HG02678 (cell line): ENCODE measurements around the gene RAI1.

Experiments
- ATAC-seq: cut with Tn5 transposase; IDR thresholded peaks from one replicate; pipeline ENCODE4 v1.9.1; 2021; ENCODE audit warnings: mild to moderate bottlenecking, moderate library complexity; ENCODE audit not compliant: unreplicated experiment

The RAI1 gene

DNA sequence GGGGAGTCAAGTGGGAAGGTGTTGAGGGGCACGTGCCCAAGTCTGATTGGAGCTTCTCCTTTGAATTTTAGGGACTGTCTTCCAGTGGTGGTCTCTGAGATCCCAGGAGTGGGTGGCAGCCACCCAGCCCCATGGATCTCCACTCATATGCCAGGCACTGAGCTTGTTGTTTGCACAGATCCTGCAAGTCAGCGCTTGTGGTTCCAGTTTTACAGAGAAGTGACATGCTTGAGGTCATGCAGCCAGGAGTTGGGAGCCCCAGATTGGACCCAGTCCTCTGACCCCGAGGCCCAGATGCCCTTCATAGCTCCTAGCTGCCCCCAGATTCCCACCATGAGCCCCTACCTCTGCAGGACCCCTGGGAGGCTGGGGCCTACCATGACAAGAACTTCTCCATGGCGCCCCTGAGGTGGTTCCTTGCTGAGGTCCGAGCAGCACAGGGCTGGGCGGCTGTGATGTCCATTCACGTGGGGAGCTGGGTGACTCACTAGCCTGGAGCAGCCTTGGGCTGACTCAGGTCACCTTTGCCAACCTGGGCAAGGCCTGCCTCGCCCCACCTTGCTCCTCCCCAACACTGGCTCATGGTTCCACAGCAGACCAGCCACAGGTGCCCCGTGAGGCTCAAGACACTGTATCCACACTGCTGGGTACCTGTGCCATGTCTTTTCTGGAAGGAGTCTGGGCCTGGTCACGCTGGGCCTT, 47.4 kb downstream of the RAI1 start:
- no peak for ATAC-seq

DNA sequence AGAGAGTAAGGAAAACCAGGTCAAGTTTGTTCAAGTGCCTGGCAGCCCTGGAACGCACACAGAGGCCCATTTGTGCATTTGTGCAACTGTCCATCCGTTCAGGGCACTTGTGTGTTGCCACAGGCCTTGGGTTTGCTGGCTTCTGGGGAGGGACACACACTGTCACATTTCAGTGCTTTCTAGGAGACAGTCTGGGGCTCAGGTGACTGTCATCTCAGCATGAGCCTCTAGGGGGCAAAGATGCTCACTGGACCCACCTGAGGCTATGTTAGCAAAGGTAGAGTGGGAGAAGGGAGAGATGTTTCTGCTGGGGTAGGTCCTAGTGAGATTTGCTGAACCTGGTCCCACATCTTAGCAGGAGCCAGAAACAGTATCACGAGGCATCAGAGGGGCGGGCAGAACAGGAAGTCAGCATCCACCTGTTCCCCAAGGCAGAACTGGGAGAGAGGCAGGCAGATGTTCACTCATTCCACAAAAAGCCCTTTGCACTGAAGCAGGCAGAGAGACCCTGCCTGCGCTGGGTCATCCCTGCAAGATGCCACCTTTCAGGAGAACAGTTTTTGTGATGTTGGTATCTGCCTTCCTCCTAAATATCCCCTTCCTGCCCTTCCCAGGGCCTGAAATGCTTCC, 48.5 kb downstream of the RAI1 start:
- ATAC-seq = peak; percentile 66

DNA sequence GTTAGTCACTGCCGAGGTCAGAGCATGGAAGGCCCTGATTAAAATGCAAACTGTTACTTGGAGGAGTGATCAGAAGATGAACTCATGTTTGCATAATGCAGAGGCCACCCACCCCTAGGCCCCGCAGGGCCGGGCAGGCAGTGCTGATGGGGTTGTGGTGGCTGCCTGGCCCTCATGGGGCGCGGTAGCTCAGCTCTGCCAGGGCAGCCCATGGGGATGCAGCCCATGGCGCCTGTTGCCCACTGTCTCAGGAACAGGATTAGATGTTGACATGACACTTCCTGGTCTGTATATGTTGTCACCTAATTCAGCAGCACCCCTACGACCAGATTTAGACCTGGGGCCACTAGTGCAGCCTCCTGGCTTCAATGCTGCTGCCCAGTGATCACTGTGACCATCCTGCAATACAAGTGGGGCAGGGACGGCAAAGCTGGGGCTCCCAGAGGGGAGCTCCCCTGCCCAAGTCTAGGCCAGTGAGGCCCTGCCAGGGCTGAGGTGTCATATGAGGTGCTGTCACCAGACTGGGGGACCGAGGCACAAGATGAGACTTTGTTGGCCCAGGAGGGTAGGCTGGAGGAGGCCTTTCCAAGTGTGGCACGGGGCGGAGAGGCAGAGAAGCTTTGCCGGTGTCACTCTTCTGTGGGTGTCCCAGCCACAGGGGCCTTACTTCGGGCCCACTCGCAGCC, 49.1 kb downstream of the RAI1 start:
- ATAC-seq = no peak

DNA sequence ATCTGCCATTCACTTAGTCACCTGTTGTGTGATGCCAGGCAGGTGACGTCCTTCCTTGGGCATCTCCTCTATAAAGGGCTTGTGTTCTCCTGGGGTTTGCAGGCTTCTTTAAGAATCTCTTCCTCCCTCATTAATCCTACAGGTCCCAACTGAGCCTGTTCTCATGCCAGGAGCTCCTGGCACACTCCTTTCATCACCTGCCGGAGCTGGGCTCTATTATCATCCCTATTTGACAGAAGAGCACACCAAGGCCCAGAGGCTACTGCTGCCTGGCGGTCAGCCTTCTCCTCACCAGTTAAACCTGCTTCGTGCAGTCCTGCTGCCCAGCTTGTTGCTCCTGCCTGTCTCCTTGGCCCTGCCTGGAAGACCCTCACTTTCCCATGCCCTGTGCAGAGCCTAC, 51.2 kb downstream of the RAI1 start:
- no peak for ATAC-seq

DNA sequence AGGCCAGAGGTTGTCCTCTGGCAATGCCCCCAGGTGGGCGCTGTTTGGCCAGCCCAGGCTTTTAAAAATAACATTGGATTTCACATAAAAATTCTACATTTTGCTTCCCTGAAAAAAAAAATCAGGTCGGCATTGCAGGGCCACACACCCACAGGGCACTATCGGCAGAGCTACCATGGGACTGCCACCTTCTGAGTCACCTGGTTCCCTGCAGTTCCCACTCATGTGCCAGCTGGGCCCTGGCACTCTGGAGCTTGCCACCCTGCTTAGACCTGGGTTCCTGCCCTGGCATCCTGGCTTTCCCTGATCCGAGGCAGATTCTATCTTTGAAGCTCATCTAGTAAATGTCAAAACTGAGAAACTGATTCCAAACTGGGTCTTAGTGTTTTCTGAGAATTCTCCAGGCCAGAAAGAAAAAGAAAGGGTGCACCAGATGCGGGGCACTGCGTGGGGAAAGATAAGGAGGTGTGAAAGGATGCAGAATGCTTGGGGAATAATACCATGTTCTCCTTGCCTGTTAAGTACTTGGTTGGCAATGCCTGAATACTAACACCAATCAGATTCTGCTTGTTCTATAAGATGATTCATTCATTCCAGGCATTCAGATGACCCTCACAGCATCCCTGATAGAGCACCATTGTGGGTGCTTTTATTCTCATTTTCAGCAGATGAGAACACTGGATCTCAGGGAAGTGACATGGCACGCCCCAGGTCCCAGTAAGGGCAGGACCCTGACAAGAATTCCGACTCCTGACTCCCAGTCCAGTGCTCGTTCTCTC, 51.8 kb downstream of the RAI1 start:
- ATAC-seq = no peak

DNA sequence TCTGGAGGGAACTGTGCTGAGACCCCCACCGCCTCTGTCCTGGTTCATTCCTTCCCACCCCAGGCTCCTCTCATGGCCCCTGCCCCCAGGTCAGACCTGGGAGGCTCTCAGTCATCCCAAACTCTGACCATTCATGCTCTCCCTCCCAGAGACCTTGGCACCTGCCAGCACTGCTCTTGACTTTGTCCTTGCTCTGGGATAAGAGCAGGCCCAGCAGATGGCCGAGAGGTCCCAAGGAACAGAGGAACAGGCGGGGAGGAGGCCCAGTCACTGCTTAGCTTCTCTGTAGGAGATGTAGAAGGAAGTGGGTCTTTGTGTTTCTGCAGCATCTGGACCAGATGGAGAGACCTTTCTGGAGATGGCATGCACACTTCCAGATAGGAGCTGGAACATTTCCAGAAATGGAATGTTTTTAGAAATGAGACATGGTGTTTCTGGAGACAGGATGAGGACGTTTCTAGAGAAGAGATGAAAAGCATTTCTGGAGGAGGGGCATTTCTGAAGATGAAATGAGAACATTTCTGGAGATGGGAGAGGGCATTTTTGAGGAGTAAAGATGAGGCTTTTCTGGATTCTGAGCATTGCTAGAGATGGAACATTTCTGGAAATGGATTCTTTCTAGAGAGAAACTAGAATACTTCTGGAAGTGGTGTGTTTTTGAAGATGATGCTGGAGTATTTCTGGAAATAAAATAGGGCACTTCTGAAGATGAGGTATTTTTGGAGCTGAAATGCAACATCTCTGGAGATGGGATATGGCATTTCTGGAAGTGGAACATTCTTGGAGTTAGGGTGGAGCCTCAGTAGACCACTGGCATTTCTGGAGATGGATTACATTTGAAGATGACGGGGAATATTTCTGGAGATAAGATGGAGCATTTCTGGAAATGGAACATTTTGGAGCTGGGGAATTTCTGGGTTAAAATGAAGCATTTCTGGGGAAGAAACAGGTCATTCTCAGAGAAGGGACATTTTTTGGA, 55.2 kb downstream of the RAI1 start:
- no peak for ATAC-seq

DNA sequence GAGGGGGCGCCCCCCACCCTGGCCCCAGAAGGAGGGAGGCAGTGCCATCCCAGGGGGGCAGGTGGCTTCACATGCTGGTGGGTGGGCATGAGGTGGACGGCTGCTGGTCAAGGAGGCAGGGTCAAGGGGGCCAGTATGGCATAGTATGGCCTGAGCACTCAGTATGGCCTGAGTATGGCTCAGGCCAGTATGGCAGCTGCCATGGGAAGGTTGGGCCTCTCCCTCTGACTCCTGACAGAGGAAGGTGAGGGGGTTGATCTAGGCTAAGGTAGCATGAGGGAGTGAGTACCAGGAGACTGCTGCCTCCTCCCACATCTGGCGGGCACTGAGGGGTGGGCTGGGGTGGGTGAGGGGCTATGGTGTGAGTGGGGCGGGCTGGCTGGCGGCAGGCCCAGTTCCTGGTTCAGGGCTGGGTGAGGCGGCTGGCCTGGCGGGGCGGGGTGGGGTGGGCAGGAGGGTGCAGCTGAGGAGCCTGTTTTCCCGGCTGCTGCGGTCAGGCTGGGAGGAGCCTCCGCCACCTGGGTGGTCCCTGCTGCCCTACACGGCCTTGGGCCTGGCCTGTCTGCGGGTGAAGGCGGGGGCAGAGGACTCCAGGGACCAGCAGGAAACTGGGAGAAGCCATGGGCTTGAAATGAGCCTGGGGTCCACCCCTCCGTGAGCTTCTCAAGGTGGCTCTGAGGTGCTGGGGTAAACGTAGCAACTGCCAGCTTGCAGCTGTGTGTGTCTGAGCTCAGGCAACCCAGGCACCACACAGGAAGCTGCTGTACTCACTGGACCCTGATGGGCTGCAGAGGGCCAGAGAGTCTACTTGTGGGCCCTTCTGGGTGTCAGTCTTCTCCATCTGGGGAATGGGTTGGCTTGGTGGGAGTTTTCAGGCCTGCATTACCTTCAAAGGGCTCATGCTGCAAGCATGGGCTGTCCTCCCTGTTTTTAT, 57.0 kb downstream of the RAI1 start:
- no peak for ATAC-seq

DNA sequence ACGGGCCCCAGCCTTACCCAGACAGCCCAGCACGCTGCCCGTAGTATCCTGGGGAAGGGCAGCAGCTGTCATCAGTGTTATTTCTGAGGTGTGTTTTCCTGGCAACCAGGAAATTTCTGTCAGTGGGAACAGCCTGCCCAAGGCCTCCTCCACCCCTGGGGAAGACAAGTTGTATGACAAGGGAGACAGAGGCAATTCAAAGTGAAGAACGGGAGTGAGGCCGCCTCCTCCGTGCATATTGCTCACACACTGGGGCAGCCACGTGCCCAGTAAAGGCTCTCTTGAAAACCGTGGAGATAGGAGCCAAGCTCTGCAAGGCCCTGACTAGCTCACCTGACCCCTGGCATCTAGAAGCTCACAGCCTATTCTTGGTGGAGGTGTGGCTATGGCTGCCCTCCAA, 57.6 kb downstream of the RAI1 start:
- ATAC-seq = no peak

DNA sequence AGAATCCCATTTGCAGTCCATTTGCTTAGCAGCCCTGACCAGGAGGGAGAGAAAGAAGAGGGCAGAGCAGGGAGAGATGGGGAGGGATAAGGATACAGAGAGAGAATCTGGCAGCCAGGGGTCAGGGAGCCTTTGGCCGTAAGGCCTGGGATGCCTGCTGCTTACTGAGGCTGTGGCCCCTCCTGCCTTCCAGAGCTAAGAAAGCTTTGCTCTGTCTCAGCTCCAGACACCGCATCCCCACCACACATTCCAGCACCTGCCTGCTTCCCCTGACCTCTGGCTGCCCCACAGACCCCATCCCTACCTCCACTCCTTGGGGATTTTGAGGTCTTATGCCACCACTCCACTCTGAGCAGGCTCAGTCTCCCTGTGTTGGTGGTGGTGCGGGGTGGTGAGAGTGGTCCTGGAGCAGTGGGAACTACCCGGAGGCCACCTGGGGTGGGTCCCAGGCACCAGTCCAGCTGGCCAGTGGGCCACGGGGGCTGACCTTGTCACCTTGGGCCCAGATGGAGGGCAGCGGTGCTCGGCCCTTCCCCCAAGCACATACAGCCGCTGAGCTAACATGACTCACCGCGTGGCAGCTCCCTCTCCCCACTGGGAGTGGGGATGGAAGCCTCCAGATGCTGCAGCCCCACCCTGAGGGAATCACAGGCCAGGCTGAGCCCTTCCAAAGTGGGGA, 58.3 kb downstream of the RAI1 start:
- ATAC-seq = no peak

DNA sequence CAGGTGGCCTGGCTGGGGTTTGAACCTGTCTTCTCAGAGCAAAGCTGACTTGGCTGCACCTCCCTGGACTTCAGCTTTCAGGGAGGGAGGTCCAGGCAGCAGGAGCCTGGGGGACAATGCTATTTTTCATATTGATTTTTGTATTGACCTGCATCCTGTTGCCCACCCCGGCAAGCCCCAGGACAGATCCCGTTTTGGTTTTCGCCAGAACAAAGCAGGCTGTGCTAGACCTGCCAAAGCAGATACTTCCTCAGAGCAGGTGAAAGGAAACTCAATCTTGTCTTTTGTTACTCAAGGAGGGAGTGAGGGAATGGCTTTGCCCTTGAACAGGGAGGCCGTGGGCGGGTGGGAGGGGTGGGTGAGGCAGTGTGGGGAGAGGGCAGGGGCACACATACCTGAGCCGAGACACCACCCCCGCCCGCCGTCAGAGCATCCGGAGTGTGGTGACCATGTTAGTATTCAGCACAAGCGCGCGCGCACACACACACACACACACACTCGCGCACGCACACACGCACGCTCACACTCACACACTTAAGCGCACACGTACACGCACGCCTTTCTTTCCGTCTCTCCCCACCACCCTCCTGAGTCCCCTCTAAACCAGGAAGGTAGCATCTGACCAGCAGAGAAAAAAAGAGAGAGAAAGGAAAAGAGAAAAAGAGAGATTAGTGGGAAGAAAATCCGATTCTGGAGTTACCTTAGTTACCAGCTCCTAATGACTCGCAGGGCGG, 59.5 kb downstream of the RAI1 start:
- ATAC-seq = no peak

DNA sequence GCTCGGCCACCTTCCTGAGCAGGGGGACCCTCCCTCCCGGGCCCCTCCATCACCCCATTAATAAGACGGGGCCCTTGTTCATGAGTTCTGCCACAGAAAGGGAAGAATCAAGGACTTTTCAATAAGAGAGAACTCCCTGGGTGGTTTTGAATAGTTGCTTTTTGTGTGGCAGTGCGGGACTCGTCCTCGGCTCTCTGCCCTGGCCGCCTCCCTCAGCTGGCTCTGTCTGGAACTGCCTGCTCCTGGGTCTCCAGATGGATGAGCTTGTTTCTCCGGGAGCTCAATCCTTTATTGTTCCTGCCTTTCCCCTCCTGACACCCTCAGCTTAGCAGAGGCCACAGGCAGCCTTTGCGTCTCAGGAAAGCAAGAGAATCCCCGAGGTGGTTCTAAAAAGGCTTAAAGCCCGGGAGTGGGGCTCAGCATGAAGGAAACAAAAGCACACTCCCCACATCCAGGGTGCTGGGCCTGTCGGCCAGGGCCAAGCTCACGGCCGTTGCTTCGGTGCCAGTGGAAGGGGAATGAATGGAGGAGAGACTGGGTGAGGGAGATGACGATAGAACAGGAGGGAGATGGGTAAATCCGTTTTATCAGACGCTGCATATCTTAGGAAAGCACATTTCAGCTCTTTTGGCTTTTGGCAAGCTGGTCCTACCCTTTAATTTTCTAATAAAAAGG, 60.2 kb downstream of the RAI1 start:
- no peak for ATAC-seq

DNA sequence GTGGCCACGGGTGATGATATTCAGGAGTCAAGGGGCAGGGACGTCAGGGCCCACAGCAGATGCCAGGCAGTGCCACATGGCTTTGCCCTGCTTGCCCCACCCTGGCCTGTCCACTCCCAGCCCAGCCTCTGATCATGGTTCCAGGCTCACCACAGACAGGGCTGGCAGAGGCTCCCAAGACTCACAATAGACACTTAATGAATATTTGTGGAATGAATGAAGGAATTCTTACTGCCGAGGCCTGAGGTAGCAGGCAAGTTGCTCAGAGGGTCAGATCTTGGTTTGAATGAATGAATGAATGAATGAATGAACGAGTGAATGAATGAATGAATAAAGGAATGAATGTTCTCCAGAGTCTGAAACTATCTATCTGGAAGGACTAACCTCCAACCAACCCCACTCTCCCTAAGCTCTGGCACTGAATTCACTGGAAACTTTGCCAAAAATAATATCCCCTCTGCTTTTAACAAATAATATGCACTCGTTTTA, 60.9 kb downstream of the RAI1 start:
- no peak for ATAC-seq

DNA sequence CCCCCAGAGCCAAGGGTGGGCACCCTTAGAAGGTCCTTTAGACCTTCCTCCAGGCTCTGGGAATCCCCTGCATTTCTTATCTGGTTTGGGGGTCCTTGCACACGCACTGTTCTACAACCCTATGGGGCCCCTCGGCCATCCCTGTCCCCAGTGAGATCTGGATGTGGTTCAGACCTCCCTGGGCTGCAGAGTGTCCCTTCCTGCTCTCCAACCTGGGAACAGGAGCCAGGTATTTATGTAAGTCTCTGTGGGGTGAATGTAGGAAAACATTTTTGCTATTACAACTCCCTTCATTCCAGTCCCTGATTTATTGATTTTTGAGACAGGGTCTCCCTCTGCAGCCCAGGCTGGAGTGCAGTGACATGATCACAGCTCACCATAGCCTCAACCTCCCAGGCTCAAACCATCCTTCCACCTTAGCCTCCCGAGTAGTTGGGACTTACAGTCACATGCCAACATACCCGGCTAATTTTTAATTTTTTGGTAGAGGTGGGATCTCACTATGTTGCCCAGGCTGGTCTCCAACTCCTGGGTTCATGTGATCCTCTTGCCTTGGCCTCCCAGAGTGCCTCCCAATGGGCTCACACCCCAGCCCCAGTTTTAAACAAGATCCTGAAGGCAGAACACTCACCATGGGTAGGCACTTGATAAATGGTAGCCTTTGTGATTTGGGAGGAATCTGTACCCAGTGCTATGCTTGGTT, 61.6 kb downstream of the RAI1 start:
- no peak for ATAC-seq

DNA sequence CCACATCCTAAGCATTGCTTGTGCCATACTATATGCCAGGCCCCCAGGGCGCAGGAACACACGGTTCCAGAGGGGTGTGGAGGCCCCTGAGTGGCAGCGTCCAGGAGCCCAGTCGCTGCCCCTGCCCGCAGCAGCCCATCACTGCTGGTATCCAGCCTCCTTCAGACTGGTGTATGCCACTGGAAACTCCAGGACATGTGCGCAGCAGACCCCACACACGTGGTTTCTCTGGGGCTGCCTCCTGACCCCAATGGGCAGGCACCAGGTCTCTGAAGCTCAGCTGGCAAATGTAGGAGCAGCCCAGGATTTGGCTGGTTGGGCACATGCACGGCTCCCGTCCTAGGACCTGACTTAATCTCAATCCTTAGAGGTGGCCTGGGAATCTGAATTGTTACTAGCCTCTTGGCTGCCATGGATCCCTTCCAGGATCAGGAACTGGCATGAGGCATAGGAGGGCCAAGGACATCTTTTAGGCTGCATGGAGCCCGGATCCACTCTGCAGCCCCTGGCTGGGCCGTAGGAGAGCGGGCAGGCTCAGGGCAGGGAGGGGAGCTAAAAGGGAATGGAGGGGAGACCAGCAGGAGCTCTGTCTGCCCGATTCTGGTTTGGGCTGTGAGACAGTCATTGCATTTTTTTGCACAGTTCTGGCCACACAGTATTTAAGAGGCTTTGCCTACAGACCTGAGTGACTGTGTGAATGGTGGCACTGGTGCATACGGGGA, 62.3 kb downstream of the RAI1 start:
- no peak for ATAC-seq

DNA sequence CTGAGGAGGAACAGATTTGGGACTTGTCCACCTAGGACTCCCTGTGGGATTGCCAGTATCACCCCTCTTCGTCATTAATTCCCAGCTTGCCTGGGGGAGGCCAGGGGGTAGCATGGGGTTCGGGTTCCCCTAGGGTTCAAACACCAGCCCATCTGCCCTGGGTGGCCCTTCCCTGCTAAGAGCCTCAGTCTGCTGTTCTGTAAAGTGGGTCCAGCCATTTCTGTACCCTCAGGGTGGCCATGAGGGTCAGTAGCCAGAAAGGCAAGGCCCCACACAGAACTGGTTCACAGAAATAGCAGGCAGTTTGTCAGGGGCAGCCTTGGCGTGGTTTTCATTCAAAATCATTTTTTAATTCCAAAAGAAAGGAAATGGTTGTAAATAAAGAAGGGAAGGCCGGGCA, 62.9 kb downstream of the RAI1 start:
- ATAC-seq = no peak
